ENCODE measurements around the gene LITAFD. TPM values are rescaled to one million over a fixed set of nuclear protein-coding genes. Genes with fewer than 3 reads are reported as not detected.

The LITAFD gene
- polyA plus RNA-seq, 3 donors: not detected

- no peak overlapping the region for H2AFZ ChIP-seq (ENCODE audit: insufficient read depth, low read depth, low read length, poor library complexity, severe bottlenecking)
- no peak overlapping the region for H3K4me2 ChIP-seq (replicated peaks; ENCODE audit: extremely low read depth, low read length, poor library complexity, severe bottlenecking)
- peaks cover 100% of the 10 kb centered on the region for H4K20me1 ChIP-seq (ENCODE audit: insufficient read depth, low read length)
- Mint-ChIP-seq H3K9me3 (no peaks in the 10 kb centered on the region), H3K4me3 (no peak overlapping the region), H3K27me3 (ENCODE audit: low read depth in 3 of 3) (peaks cover 0 to 3% (median 0%) of the 10 kb centered on the region in 3 donors), H3K36me3 (peaks cover 43 to 59% of the 10 kb centered on the region in 2 donors), H3K4me1 (peaks cover 12% of the 10 kb centered on the region), H3K27ac (peak overlapping the region in 2 of 7 donors; percentile 12 to 44)
- H3K4me3 ChIP-seq (replicated peaks in 1 of 3; ENCODE audit: low read depth in 2 of 3, low read length in 3 of 3): no peak overlapping the region
- H3K27me3 ChIP-seq (ENCODE audit: control insufficient read depth in 2 of 2, insufficient read depth in 2 of 2, low read length in 2 of 2): no peaks in the 10 kb centered on the region
- H3K9me3 ChIP-seq (replicated peaks in 1 of 2; ENCODE audit: control insufficient read depth in 1 of 2, insufficient read depth in 1 of 2, low read length in 2 of 2): no peaks in the 10 kb centered on the region
- TF ChIP-seq CTCF (IDR thresholded peaks at IDR 0.05): no peak
- H3K4me1 ChIP-seq (ENCODE audit: control insufficient read depth in 1 of 2, insufficient read depth in 2 of 2, low read length in 2 of 2): no peaks in the 10 kb centered on the region
- 78% methylated on average over 8 of the region's 10 CpGs for WGBS (ENCODE audit: insufficient coverage)
- peaks cover 100% of the 10 kb centered on the region for H3K79me2 ChIP-seq (ENCODE audit: insufficient read depth, low read length)
- H3K9ac ChIP-seq (ENCODE audit: insufficient read depth, low read length, poor library complexity, severe bottlenecking): no peak overlapping the region
- H3K27ac ChIP-seq (ENCODE audit: low read depth in 1 of 2, low read length in 2 of 2): no peak overlapping the region
- intact Hi-C loops (cut with micrococcal nuclease): no loop called here
- H3K36me3 ChIP-seq (replicated peaks in 1 of 2; ENCODE audit: control insufficient read depth in 1 of 2, insufficient read depth in 2 of 2, low read length in 2 of 2): peaks cover 30 to 65% of the 10 kb centered on the region in 2 donors
- DNase-seq: no peak
These were observed 46.4 kb downstream of the LITAFD start for GRCh38 chr16:8928467-8928957.

GRCh38 chr16:8929086-8929748 is 47.1 kb downstream of the LITAFD start:
- peak overlapping the region in 1 of 7 donors; percentile 37 for H3K27ac Mint-ChIP-seq
- Histone ChIP-seq H3K4me3 (replicated peaks in 1 of 3; ENCODE audit: low read depth in 2 of 3, low read length in 3 of 3) (no peak overlapping the region), H3K79me2 (ENCODE audit: insufficient read depth, low read length) (peaks cover 100% of the 10 kb centered on the region), H3K27me3 (ENCODE audit: control insufficient read depth in 2 of 2, insufficient read depth in 2 of 2, low read length in 2 of 2) (no peaks in the 10 kb centered on the region), H4K20me1 (ENCODE audit: insufficient read depth, low read length) (peaks cover 100% of the 10 kb centered on the region), H3K27ac (ENCODE audit: low read depth in 1 of 2, low read length in 2 of 2) (no peak overlapping the region), H2AFZ (ENCODE audit: insufficient read depth, low read depth, low read length, poor library complexity, severe bottlenecking) (no peak overlapping the region), H3K4me1 (ENCODE audit: control insufficient read depth in 1 of 2, insufficient read depth in 2 of 2, low read length in 2 of 2) (no peaks in the 10 kb centered on the region), H3K9ac (ENCODE audit: insufficient read depth, low read length, poor library complexity, severe bottlenecking) (no peak overlapping the region), H3K36me3 (replicated peaks in 1 of 2; ENCODE audit: control insufficient read depth in 1 of 2, insufficient read depth in 2 of 2, low read length in 2 of 2) (peaks cover 27 to 58% of the 10 kb centered on the region in 2 donors), H3K9me3 (replicated peaks in 1 of 2; ENCODE audit: control insufficient read depth in 1 of 2, insufficient read depth in 1 of 2, low read length in 2 of 2) (no peaks in the 10 kb centered on the region), H3K4me2 (replicated peaks; ENCODE audit: extremely low read depth, low read length, poor library complexity, severe bottlenecking) (no peak overlapping the region)
- DNase-seq: no peak
- no peak overlapping the region for H3K4me3 Mint-ChIP-seq
- WGBS (ENCODE audit: insufficient coverage): 93% methylated on average over 13 of the region's 17 CpGs
- peaks cover 39 to 54% of the 10 kb centered on the region in 2 donors for H3K36me3 Mint-ChIP-seq
- TF ChIP-seq CTCF (IDR thresholded peaks at IDR 0.05): no peak
- H3K9me3 Mint-ChIP-seq: no peaks in the 10 kb centered on the region
- peaks cover 0 to 1% (median 0%) of the 10 kb centered on the region in 3 donors for H3K27me3 Mint-ChIP-seq (ENCODE audit: low read depth in 3 of 3)
- H3K4me1 Mint-ChIP-seq: peaks cover 11% of the 10 kb centered on the region
- intact Hi-C loops (cut with micrococcal nuclease): no loop called here
